Endothelial cell of umbilical vein (primary cell): Measurements from ENCODE around the gene TCTN2. TPM values are rescaled to one million over a fixed set of nuclear protein-coding genes. Genes with fewer than 3 reads are reported as not detected.

ENCODE experiments used
- BruUV-seq: library from RNA; stranded (reverse); fragments of 400-500 nt; replicated peaks from 2 replicates; lab custom pipeline; 2021; lab: Mats Ljungman, UMichigan
- CTCF ChIA-PET: fragments of 300-600, 350-600 bp; sonication (Branson Sonifier 250); formaldehyde crosslinking; loops from one replicate; lab custom pipeline; 2021; ENCODE audit warnings: antibody characterized with exemption, inconsistent platforms; lab: Charles Lee
- POLR2A ChIA-PET: fragments of 300-600, 350-600 bp; sonication (Branson Sonifier 250); formaldehyde crosslinking; loops from one replicate; lab custom pipeline; 2021; ENCODE audit warnings: antibody characterized with exemption, inconsistent platforms; lab: Charles Lee
- DNase-seq: peaks from one replicate; pipeline ENCODE4 v3.0.0-alpha.2; 2011; ENCODE audit warnings: low read depth, low spot score
- FAIRE-seq: peaks from 2 replicates; lab custom pipeline; 2011; peaks lifted over from hg19 to GRCh38; lab: Jason Lieb, UNC
- H2AFZ ChIP-seq: 2 replicates; pipeline ENCODE4 v1.6.0; 2012; ENCODE audit warnings: low read depth, low read length, control low read depth, inconsistent platforms
- H3K27ac ChIP-seq: 2 replicates; pipeline ENCODE4 v1.5.1; 2011; ENCODE audit warnings: low read depth, mild to moderate bottlenecking, control low read depth, low read length, moderate library complexity; ENCODE audit not compliant: insufficient read depth
- H3K27me3 ChIP-seq, 2 experiments: 2 replicates each; pipeline versions ENCODE4 v1.6.0 to v1.6.1; 2011; ENCODE audit warnings: low read length in 2 of 2, mixed read lengths in 1 of 2; ENCODE audit not compliant: control insufficient read depth in 2 of 2, insufficient read depth in 2 of 2
- H3K36me3 ChIP-seq, 2 experiments: 2 replicates in 1 of 2; 3 replicates in 1 of 2; pipeline ENCODE4 v1.5.1; 2011; ENCODE audit warnings: low read length in 2 of 2, mild to moderate bottlenecking in 1 of 2, moderate library complexity in 1 of 2; ENCODE audit not compliant: control insufficient read depth in 2 of 2, insufficient read depth in 2 of 2; ENCODE audit errors: extremely low read depth in 1 of 2
- H3K4me1 ChIP-seq: 3 replicates; pipeline ENCODE4 v1.5.1; 2011; ENCODE audit warnings: mild to moderate bottlenecking, low read length; ENCODE audit not compliant: control insufficient read depth, insufficient read depth; ENCODE audit errors: extremely low read depth
- H3K4me2 ChIP-seq: 2 replicates; pipeline ENCODE4 v1.6.1; 2011; ENCODE audit warnings: low read length, control low read depth, mixed read lengths; ENCODE audit not compliant: insufficient read depth
- H3K4me3 ChIP-seq, 3 experiments: fragments of 200-600 bp in 1 of 3; sonication (generic), shearing (Covaris generic) in 1 of 3; replicated peaks in 1 of 3; 2 replicates each; pipeline ENCODE4 v1.5.1; 2011 to 2016; ENCODE audit warnings: control low read depth in 3 of 3, low read length in 3 of 3, mild to moderate bottlenecking in 2 of 3, inconsistent platforms in 1 of 3, low read depth in 1 of 3, moderate library complexity in 1 of 3; ENCODE audit not compliant: insufficient read depth in 1 of 3
- H3K79me2 ChIP-seq: 2 replicates; pipeline ENCODE4 v1.6.0; 2012; ENCODE audit warnings: low read length, inconsistent platforms; ENCODE audit not compliant: control insufficient read depth, insufficient read depth
- H3K9ac ChIP-seq: replicated peaks from 2 replicates; pipeline ENCODE3; 2011; ENCODE audit warnings: low read length, control low read depth; ENCODE audit not compliant: insufficient read depth; ENCODE audit errors: extremely low read depth
- H3K9me1 ChIP-seq: replicated peaks from 3 replicates; pipeline ENCODE4 v1.6.0; 2011; ENCODE audit warnings: mild to moderate bottlenecking, low read length; ENCODE audit not compliant: control insufficient read depth, insufficient read depth; ENCODE audit errors: extremely low read depth
- H3K9me3 ChIP-seq: replicated peaks from 2 replicates; pipeline ENCODE4 v1.5.1; 2012; ENCODE audit warnings: low read length, inconsistent platforms; ENCODE audit not compliant: control insufficient read depth, insufficient read depth
- H4K20me1 ChIP-seq: replicated peaks from 2 replicates; pipeline ENCODE3; 2011; ENCODE audit warnings: mild to moderate bottlenecking, low read length; ENCODE audit not compliant: control insufficient read depth, insufficient read depth; ENCODE audit errors: extremely low read depth
- FOS ChIP-seq: IDR thresholded peaks from 2 replicates; pipeline ENCODE4 v1.6.1; 2011; ENCODE audit warnings: mild to moderate bottlenecking, low read length, moderate library complexity, borderline replicate concordance; ENCODE audit not compliant: insufficient read depth
- GATA2 ChIP-seq: IDR thresholded peaks from 2 replicates; pipeline ENCODE4 v1.7.0; 2011; ENCODE audit warnings: low read depth, mild to moderate bottlenecking, moderate library complexity, mixed read lengths, low read length; ENCODE audit not compliant: insufficient read length, insufficient read depth
- POLR2A ChIP-seq: IDR thresholded peaks from 2 replicates; pipeline ENCODE4 v1.6.1; 2012; ENCODE audit warnings: low read depth, mild to moderate bottlenecking, control low read depth, low read length
- POLR2AphosphoS5 ChIP-seq: IDR thresholded peaks from 2 replicates; pipeline ENCODE4 v1.6.1; 2012; ENCODE audit warnings: low read depth, mild to moderate bottlenecking, control low read depth, low read length, moderate library complexity; ENCODE audit not compliant: insufficient read depth
- dilution Hi-C: fragments of 300-500 bp; cut with MboI; formaldehyde crosslinking; loops from one replicate; pipeline ENCODE4 v1.15.0; 2019; ENCODE audit warnings: low sequenced_read_pairs; ENCODE audit not compliant: extremely low pct_ligation_motif_present
- intact Hi-C: fragments of 100-400 bp; cut with micrococcal nuclease; formaldehyde crosslinking; loops from one replicate; pipeline ENCODE4 v1.10.0; 2022
- polyA plus RNA-seq, 4 experiments: library from polyadenylated mRNA; depleted of rRNA in 3 of 4; stranded (reverse) in 3 of 4; unstranded in 1 of 4; fragments of >200 nt; gene quantifications; 2 replicates each; pipeline versions ENCODE4 v1.2.1 to v1.2.3, GENCODE V29; 2011 to 2012; ENCODE audit warnings: missing spikeins in 1 of 4
- total RNA-seq: library from RNA; stranded (reverse); gene quantifications from 2 replicates; pipeline ENCODE4 v1.2.3, GENCODE V29; 2021

The TCTN2 gene
- total and polyA plus RNA-seq, 2 donors (not counting 3 experiments of a cell fraction or from before 2014, with no cell fraction given): 11.2 to 16.7 TPM

DNA sequence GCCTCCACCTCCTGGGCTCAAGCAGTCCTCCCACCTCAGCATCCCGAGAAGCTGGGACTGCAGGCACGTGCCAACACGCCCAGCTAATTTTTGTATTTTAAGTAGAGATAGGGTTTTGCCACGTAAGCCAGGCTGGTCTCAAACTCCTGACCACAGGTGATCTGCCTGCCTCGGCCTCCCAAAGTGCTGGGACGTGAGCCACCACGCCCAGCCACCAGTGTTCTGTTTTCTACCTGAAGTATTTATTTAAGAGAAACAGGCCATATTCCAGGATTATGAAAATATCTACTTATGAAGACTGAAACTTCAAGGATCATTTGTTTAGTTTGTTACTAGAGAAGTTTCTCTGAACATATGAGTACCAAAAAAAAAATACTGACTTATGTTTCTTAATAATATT, 27.0 kb upstream of the TCTN2 start:
- H3K27me3 ChIP-seq: no peaks in the 10 kb centered on the region
- TF ChIP-seq GATA2 (no peak), POLR2AphosphoS5 (no peak)
- POLR2A ChIA-PET: no interaction called here
- no peak overlapping the region for H3K4me3 ChIP-seq
- intact Hi-C loops (no loop called here), dilution Hi-C loops (no loop called here)
- no peaks in the 10 kb centered on the region for H3K79me2 ChIP-seq
- H3K4me2 ChIP-seq: no peak overlapping the region
- no peak overlapping the region for H3K27ac ChIP-seq
- H3K9ac ChIP-seq: no peak overlapping the region
- peaks cover 5 to 12% of the 10 kb centered on the region in 2 experiments for H3K36me3 ChIP-seq
- no peak overlapping the region for H2AFZ ChIP-seq
- H4K20me1 ChIP-seq: no peaks in the 10 kb centered on the region
- H3K4me1 ChIP-seq: no peaks in the 10 kb centered on the region
- no peak for FAIRE-seq
- CTCF ChIA-PET: interaction anchor here (1.3 kb wide), 1 partner anchor 13 kb away, joined by 4 read pairs; no protein-coding TSS in a partner anchor
- no peak for DNase-seq
- BruUV-seq: no TSS peak
- no peaks in the 10 kb centered on the region for H3K9me3 ChIP-seq
- H3K9me1 ChIP-seq: no peaks in the 10 kb centered on the region

DNA sequence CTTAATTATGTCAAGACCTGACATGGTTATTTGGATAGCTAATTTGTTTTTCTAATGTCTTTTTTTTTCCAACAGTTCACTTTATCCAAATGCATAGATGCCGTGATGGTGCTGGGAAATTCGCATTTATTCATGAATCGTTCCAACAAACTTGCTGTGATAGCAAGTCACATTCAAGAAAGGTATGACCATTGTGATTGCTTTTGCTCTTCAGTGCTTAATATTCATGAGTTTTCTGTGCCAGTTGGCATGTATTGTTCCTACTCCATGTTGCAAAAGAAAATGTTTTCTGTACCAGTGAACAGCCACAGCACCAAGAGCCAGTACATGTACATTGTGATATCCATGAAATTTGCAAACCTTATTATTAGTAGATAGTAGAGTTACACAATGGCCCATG, 25.5 kb upstream of the TCTN2 start:
- Histone ChIP-seq H3K4me2 (no peak overlapping the region), H3K27me3 (no peaks in the 10 kb centered on the region), H3K9ac (no peak overlapping the region), H4K20me1 (no peaks in the 10 kb centered on the region), H3K9me3 (no peaks in the 10 kb centered on the region), H2AFZ (no peak overlapping the region), H3K36me3 (peaks cover 7 to 14% of the 10 kb centered on the region in 2 experiments), H3K4me3 (no peak overlapping the region), H3K79me2 (no peaks in the 10 kb centered on the region), H3K9me1 (no peaks in the 10 kb centered on the region), H3K4me1 (no peaks in the 10 kb centered on the region), H3K27ac (no peak overlapping the region)
- POLR2A ChIA-PET: no interaction called here
- FAIRE-seq (no peak), DNase-seq (no peak)
- no TSS peak for BruUV-seq
- TF ChIP-seq POLR2A (no peak), GATA2 (no peak), FOS (no peak)
- CTCF ChIA-PET: no interaction called here
- dilution Hi-C loops (no loop called here), intact Hi-C loops (no loop called here)
